D341Med (cell line): ENCODE measurements around the gene NELL1.

Source experiments
- DNase-seq: peaks from one replicate; pipeline ENCODE4 v3.0.0; 2012; ENCODE audit warnings: low spot score

Gene NELL1

DNA sequence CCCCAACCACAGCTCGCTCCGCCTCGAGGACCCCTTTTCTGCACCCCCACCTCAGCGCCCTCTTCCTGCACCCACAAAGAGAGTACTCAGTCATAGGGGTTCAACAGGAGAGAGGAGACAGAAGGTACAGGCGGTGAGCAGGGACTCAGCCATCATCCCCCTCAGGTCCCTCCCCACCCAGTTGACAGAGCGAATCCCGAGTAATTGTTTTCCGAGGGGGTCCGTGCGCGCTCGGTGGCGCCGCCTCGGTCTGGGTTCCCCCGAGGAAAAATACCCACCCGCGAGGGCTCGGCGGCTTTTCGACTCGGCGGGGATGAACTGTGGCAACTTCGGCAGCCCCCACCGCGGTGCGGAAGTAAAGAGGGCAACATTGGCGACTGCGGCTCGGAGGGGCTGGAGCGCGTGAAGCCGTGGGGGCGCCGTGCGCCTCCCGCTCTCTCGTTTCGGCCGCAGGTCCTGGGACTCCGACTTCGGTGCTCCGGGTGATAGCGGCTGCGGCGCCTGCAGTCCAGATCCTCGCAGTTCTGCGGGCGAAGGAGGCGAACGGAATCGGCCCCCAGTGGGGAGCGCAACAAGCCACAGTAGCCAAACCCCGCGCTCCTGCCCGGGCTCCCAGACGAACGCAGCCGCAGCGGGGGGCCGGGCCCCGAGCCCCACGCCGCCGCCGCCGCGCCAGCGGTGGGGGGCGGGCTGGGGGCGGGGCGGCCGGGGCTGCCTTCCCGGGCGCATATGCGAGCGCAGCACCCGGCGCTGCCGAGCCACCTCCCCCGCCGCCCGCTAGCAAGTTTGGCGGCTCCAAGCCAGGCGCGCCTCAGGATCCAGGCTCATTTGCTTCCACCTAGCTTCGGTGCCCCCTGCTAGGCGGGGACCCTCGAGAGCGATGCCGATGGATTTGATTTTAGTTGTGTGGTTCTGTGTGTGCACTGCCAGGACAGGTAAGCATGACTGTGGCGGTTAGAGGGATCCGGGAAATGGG lies at the start of gene NELL1:
TSS of gene NELL1 (plus strand) at position 743 of the 976 bp plus-strand sequence.
- peak; percentile 66 for DNase-seq

DNA sequence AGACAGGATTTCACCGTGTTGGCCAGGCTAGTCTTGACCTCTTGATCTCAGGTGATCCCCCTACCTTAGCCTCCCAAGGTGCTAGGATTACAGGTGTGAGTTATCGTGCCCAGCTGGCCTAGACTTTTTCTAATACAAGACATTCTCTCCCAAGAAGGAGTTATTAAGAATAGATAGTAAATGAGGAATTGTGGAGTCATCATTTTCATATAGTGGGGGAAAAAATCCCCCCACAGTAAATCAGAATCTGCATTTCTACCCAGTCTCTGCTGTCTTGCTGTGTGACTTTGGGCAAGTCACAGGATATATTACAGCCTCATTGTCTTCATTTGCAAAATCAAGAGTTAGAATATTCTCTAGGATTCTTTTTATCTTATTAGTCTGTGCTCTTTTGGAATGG lies 48.4 kb upstream of the NELL1 start:
- no peak for DNase-seq

DNA sequence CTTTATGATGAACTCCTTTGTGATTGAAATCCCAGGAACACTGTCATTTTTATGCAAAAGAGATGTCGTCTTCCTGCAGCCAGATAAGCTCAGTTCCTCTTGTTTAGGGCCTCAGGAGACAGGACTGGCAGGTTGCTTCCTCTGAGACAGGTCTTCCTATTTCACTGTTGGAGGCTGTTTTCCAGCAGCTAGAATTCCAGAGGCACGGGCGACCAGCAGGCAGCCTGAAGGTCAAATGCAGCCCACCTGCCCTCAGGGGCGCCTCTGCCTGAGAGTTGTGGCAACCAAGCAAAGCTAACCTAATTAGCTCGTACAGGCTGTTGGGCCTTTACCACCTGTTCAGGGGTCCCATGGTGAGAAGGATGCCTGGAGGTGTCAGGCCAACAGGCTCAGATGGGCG lies 47.7 kb upstream of the NELL1 start:
- no peak for DNase-seq

DNA sequence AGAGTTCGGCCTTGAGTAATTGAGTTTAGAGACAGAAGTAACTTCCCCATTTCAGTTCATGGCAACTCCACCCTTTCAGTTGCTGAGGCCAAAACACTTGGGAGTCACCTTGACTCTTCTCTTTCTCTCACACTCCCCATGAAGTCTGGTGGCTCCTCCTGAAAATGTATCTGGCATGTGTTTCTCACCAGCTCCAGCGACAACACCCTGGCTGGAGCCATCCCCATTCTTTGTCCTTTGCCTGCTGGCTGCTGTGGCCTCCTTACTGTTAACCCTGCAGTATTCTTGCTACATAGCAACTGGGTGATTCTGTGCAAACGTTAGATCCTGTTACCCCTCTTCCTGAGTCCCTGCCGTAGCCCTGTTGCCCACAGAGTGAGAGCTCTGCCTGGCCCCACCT lies 46.1 kb upstream of the NELL1 start:
- no peak for DNase-seq

GRCh38 chr11:20626279-20626678 lies 43.1 kb upstream of the NELL1 start:
- no peak for DNase-seq

GRCh38 chr11:20627026-20627425 lies 42.4 kb upstream of the NELL1 start:
- DNase-seq = no peak

GRCh38 chr11:20627701-20628100 lies 41.7 kb upstream of the NELL1 start:
- DNase-seq = no peak

- no peak for DNase-seq
Measured at GRCh38 chr11:20631519-20632168, 37.7 kb upstream of the NELL1 start.

- DNase-seq = no peak
Measured at GRCh38 chr11:20632169-20632532, 37.2 kb upstream of the NELL1 start.

- no peak for DNase-seq
Measured at GRCh38 chr11:20634044-20634443, 35.3 kb upstream of the NELL1 start.

DNA sequence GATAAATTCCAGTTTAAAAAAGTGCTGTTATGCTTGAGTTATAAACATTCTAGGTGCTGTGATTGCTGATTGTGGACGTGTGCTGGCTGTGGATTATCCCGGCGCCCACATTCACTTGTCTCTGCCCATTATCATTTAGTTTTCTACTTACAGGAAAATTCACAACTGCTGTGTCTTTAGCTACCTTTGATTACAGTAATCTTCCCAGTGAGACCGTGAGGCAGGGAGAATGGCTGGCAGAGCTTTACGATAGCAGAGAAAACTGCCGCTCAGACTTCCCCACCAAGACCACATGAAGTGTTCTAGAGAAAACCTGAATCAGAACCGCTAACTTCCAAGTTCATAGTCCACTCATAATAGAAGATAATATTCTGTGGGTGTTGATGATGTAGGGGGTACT lies 34.6 kb upstream of the NELL1 start:
- no peak for DNase-seq

DNA sequence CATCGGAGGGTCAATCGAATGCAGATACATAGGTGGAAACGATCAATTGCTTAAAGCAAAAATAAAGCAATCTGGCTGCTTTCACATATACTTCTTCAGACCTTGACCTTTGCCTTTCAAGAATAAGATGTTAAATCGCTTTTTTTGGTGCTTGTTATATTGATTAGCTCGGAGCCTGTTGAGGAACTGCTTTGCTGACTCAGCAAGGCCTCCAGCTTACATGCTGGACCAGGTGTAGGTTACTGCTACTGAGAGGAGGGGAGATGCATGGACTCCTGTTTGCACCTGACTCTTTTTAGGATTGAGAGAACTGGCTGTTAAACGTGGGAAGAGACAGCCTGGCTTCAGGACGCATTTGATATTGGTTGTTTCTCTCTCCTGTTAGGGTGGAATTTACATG lies 31.3 kb upstream of the NELL1 start:
- DNase-seq = no peak

GRCh38 chr11:20639688-20640087 lies 29.7 kb upstream of the NELL1 start:
- DNase-seq = no peak

GRCh38 chr11:20640401-20640800 lies 29.0 kb upstream of the NELL1 start:
- DNase-seq = no peak

DNA sequence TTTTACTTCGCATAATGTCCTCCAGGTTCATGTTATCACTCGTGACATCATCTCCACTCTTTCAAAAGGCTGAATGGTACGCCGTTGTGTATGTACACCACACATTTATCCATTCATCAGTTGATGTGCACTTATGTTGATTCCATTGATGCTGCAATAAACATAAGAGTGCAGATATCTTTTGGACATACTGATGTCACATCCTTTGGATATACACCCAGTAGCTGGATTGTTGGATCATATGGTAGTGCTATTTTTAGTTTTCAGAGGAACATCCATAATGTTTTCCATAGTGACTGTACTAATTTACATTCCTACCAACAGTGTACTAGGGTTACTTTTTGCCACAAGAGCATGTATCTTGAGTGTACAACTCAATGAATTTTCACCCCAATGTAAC lies 25.0 kb upstream of the NELL1 start:
- no peak for DNase-seq

GRCh38 chr11:20647976-20648565 lies 21.3 kb upstream of the NELL1 start:
- DNase-seq = peak; percentile 66

- no peak for DNase-seq
Measured at GRCh38 chr11:20652150-20652806, 17.1 kb upstream of the NELL1 start.

DNA sequence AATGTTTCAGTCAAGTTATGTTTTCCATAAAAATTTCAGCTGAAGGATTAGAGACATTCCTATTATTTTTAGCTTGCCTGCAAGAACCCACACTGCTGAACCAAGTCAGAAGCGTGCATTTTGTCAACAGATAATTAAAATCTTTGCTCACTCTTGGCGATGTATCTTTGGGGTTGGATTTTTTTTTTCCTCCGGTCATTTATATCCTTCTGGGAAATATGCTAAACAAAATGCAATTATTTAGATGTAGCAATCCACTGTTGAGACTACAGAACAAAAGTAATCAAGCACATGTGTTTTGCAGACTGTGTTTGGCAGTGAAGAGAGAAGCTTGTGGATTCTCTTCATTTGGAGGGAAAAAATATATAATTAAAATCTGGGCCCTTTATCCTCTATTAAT lies 15.3 kb upstream of the NELL1 start:
- no peak for DNase-seq

DNA sequence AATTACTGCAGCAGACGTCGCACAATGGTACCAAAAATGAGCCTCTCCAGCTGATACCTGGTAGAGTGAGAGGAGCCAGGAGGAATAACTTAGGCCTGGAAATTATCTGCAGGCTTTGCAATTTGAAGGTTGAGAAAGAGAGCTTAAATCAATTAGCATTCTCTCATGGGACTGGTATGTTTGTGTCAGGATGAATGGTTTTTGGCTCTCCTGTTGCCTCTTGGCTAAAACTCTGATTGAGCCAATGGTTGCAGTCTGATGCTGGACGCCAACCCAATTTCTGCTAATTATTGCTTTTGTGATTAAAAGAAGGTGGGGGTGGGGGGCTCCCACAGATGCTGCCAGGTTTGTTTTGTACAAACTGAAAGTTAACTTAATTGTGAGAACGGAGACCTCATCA lies 12.5 kb upstream of the NELL1 start:
- DNase-seq = no peak

- no peak for DNase-seq
Measured at GRCh38 chr11:20658135-20658534, 11.3 kb upstream of the NELL1 start.

GRCh38 chr11:20661445-20661844 lies 7.9 kb upstream of the NELL1 start:
- no peak for DNase-seq

- DNase-seq = no peak
Measured at GRCh38 chr11:20661850-20662249, 7.5 kb upstream of the NELL1 start.
